CD4-positive, alpha-beta T cell treated with Interleukin-4 for 1 hour (primary cell): ENCODE results near the gene SLIT1.

Experiments used
- DNase-seq, 2 donors: peaks; one replicate each; pipeline ENCODE4 v3.0.0-alpha.2; 2020 to 2022

Gene SLIT1

GRCh38 chr10:97138174-97138573 lies 47.6 kb downstream of the SLIT1 start:
- DNase-seq, result no peak

GRCh38 chr10:97136756-97137155 lies 49.0 kb downstream of the SLIT1 start:
- DNase-seq, result no peak

GRCh38 chr10:97135464-97135863 lies 50.3 kb downstream of the SLIT1 start:
- DNase-seq, result no peak

- no peak for DNase-seq
Observed at GRCh38 chr10:97134983-97135382, 50.8 kb downstream of the SLIT1 start.

- no peak for DNase-seq
Observed at GRCh38 chr10:97134110-97134509, 51.6 kb downstream of the SLIT1 start.

GRCh38 chr10:97132273-97132672 lies 53.5 kb downstream of the SLIT1 start:
- no peak for DNase-seq

- no peak for DNase-seq
Observed at GRCh38 chr10:97131666-97132065, 54.1 kb downstream of the SLIT1 start.

GRCh38 chr10:97131181-97131628 lies 54.6 kb downstream of the SLIT1 start:
- DNase-seq, result no peak

GRCh38 chr10:97129666-97130065 lies 56.1 kb downstream of the SLIT1 start:
- no peak for DNase-seq

- no peak for DNase-seq
Observed at GRCh38 chr10:97128516-97129154, 57.1 kb downstream of the SLIT1 start.

GRCh38 chr10:97128039-97128492 lies 57.7 kb downstream of the SLIT1 start:
- DNase-seq, result no peak

GRCh38 chr10:97127509-97127908 lies 58.2 kb downstream of the SLIT1 start:
- DNase-seq, result no peak

- no peak for DNase-seq
Observed at GRCh38 chr10:97124211-97124610, 61.5 kb downstream of the SLIT1 start.

- DNase-seq, result no peak
Observed at GRCh38 chr10:97123765-97124164, 62.0 kb downstream of the SLIT1 start.

- no peak for DNase-seq
Observed at GRCh38 chr10:97121041-97121440, 64.7 kb downstream of the SLIT1 start.

- DNase-seq, result no peak
Observed at GRCh38 chr10:97120370-97120769, 65.4 kb downstream of the SLIT1 start.

GRCh38 chr10:97119058-97119745 lies 66.6 kb downstream of the SLIT1 start:
- DNase-seq, result no peak

GRCh38 chr10:97117372-97117771 lies 68.4 kb downstream of the SLIT1 start:
- DNase-seq, result peak in 1 of 2 donors; percentile 1

GRCh38 chr10:97116462-97117162 lies 69.1 kb downstream of the SLIT1 start:
- no peak for DNase-seq

- DNase-seq, result no peak
Observed at GRCh38 chr10:97115846-97116245, 69.9 kb downstream of the SLIT1 start.

GRCh38 chr10:97111615-97112014 lies 74.1 kb downstream of the SLIT1 start:
- DNase-seq, result no peak

GRCh38 chr10:97109547-97109946 lies 76.2 kb downstream of the SLIT1 start:
- no peak for DNase-seq

GRCh38 chr10:97107551-97107950 lies 78.2 kb downstream of the SLIT1 start:
- no peak for DNase-seq

GRCh38 chr10:97106207-97106606 lies 79.6 kb downstream of the SLIT1 start:
- no peak for DNase-seq
